ENCODE measurements around the gene SERPINE3. TPM values are rescaled to one million over a fixed set of nuclear protein-coding genes. Genes with fewer than 3 reads are reported as not detected.

Gene SERPINE3
- polyA plus RNA-seq, 1 donor from 2014 or later, result not detected

- Histone ChIP-seq H3K4me3 (ENCODE audit: low read length) (no peak overlapping the region), H3K79me2 (replicated peaks; ENCODE audit: insufficient read depth, low read length) (no peaks in the 10 kb centered on the region), H3K27me3 (ENCODE audit: insufficient read depth, low read depth, low read length) (no peaks in the 10 kb centered on the region), H3K4me2 (ENCODE audit: low read length) (no peak overlapping the region), H3K9me2 (ENCODE audit: insufficient read depth, low read length) (no peaks in the 10 kb centered on the region), H3K27ac (ENCODE audit: low read length) (no peak overlapping the region), H3K9ac (ENCODE audit: low read length) (no peak overlapping the region), H3F3A (ENCODE audit: insufficient read depth, low read length, poor library complexity, severe bottlenecking) (no peaks in the 10 kb centered on the region), H3K9me3 (ENCODE audit: low read length) (no peaks in the 10 kb centered on the region), H3K36me3 (ENCODE audit: insufficient read depth, low read length) (no peaks in the 10 kb centered on the region), H4K20me1 (ENCODE audit: insufficient read depth) (no peaks in the 10 kb centered on the region), H2AFZ (ENCODE audit: low read depth, low read length) (no peak overlapping the region)
- TF ChIP-seq EP300 (conservative IDR thresholded peaks at IDR 0.05; ENCODE audit: poor library complexity, severe bottlenecking) (no peak), CTCF (IDR thresholded peaks at IDR 0.05; ENCODE audit: poor library complexity, severe bottlenecking) (no peak), MXI1 (conservative IDR thresholded peaks at IDR 0.05; ENCODE audit: poor library complexity, severe bottlenecking) (no peak), EZH2 (IDR thresholded peaks at IDR 0.05; ENCODE audit: borderline replicate concordance, insufficient read depth, low read length, poor library complexity, severe bottlenecking) (no peak)
Measured at GRCh38 chr13:51326777-51327176, 12.7 kb upstream of the SERPINE3 start.

DNA sequence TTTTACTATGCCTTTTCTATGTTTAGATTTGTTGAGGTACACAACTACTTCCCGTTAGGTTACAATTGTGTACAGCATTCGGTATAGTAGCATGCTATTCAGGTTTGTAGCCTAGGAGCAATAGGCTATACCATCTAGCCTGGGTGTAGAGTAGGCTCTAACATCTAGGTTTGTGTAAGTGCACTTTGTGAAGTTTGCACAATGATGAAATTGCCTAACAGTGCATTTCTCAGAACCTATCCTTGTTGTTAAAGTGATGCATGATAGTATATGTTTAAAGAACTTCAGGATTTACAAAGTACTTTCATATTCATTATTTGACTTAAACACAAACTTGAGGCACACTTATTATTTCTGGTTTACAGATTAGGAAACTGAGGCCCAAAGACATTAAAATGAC is 11.5 kb upstream of the SERPINE3 start:
- Histone ChIP-seq H3K4me3 (ENCODE audit: low read length) (no peak overlapping the region), H3F3A (ENCODE audit: insufficient read depth, low read length, poor library complexity, severe bottlenecking) (no peaks in the 10 kb centered on the region), H3K9ac (ENCODE audit: low read length) (no peak overlapping the region), H3K27me3 (ENCODE audit: insufficient read depth, low read depth, low read length) (no peaks in the 10 kb centered on the region), H4K20me1 (ENCODE audit: insufficient read depth) (no peaks in the 10 kb centered on the region), H3K27ac (ENCODE audit: low read length) (no peak overlapping the region), H3K9me3 (ENCODE audit: low read length) (no peaks in the 10 kb centered on the region), H3K36me3 (ENCODE audit: insufficient read depth, low read length) (no peaks in the 10 kb centered on the region), H3K79me2 (replicated peaks; ENCODE audit: insufficient read depth, low read length) (no peaks in the 10 kb centered on the region), H3K9me2 (ENCODE audit: insufficient read depth, low read length) (no peaks in the 10 kb centered on the region), H2AFZ (ENCODE audit: low read depth, low read length) (no peak overlapping the region), H3K4me2 (ENCODE audit: low read length) (no peak overlapping the region)
- TF ChIP-seq SMC3 (conservative IDR thresholded peaks at IDR 0.05; ENCODE audit: poor library complexity), result no peak
- TF ChIP-seq CTCF (IDR thresholded peaks at IDR 0.05; ENCODE audit: poor library complexity, severe bottlenecking), result no peak
- no peak for TF ChIP-seq EZH2 (IDR thresholded peaks at IDR 0.05; ENCODE audit: borderline replicate concordance, insufficient read depth, low read length, poor library complexity, severe bottlenecking)
- TF ChIP-seq REST (IDR thresholded peaks at IDR 0.05; ENCODE audit: borderline replicate concordance), result no peak
- TF ChIP-seq EP300 (conservative IDR thresholded peaks at IDR 0.05; ENCODE audit: poor library complexity, severe bottlenecking), result no peak
- no peak for TF ChIP-seq RAD21 (conservative IDR thresholded peaks at IDR 0.05)
- no peak for TF ChIP-seq POLR2AphosphoS5 (IDR thresholded peaks at IDR 0.05)
- no peak for TF ChIP-seq MXI1 (conservative IDR thresholded peaks at IDR 0.05; ENCODE audit: poor library complexity, severe bottlenecking)
- TF ChIP-seq TAF1 (IDR thresholded peaks at IDR 0.05; ENCODE audit: low read depth), result no peak
